OCI-LY3 (cell line): Measurements from ENCODE around the gene GPATCH3.

Experiments
- EZH2phosphoT487 ChIP-seq: fragments of 200-600 bp; shearing (Covaris generic); IDR thresholded peaks from 2 replicates; pipeline ENCODE4 v1.6.1; 2018; ENCODE audit warnings: antibody characterized with exemption, mixed run types, low read depth
- TF ChIP-seq, protein P1 (sequence below): fragments of 200-600, 300-600 bp; sonication (generic); IDR thresholded peaks from 2 replicates; pipeline ENCODE4 v1.5.1; 2014; ENCODE audit warnings: antibody characterized with exemption, low read length, low read depth

DNA sequence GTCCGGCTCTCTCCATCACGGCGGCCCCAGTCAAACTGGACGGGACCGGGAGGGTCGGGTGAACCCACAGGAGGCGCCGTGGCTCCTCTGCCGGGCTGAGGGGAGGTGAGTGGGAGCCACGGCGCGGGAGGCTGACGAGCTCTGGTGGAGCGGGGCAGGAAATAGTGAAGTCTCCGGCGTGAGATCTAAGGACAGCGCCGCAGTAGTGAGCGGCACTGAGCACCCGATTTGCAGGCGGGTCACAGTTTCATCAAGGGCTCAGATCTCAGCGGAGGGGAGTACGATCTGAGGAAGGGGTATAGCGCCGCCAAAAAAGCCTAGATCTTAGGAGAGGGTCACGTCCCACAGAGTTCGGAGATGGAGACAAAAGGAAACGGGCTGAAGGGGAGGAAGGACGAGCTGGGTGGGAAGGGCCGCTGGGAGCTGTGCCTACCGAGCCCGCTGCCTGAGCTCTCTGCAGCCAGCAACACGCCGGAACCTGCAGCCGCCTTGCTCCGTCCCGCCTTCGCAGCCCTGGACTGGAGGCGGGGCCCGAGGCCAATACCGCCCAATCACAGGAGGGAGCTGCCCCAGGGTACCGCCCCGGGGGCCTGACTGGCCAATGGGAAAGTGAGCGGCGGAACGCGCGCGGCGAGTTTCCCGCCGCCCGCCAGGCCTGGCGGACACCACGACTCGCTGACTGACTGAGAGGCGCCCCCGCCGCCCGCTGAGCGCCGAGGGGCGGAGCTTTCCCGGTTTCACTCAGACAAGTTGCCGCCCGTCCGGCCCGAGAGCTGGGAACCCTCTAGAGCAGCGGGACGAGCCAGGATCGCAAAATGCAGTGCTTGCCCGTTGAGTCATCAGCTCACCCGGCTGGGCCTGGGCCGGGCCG lies 35.4 kb downstream of the GPATCH3 start:
- TF ChIP-seq, protein P1, sequence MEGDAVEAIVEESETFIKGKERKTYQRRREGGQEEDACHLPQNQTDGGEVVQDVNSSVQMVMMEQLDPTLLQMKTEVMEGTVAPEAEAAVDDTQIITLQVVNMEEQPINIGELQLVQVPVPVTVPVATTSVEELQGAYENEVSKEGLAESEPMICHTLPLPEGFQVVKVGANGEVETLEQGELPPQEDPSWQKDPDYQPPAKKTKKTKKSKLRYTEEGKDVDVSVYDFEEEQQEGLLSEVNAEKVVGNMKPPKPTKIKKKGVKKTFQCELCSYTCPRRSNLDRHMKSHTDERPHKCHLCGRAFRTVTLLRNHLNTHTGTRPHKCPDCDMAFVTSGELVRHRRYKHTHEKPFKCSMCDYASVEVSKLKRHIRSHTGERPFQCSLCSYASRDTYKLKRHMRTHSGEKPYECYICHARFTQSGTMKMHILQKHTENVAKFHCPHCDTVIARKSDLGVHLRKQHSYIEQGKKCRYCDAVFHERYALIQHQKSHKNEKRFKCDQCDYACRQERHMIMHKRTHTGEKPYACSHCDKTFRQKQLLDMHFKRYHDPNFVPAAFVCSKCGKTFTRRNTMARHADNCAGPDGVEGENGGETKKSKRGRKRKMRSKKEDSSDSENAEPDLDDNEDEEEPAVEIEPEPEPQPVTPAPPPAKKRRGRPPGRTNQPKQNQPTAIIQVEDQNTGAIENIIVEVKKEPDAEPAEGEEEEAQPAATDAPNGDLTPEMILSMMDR = no peak
- TF ChIP-seq EZH2phosphoT487 = no peak
